ENCODE results near the gene ADAM20.
"Not testable (repeated sequence)": the region's sequence is repeated elsewhere in the genome, so short reads cannot be mapped to it uniquely, and the experiment has no call there.

Gene ADAM20

DNA sequence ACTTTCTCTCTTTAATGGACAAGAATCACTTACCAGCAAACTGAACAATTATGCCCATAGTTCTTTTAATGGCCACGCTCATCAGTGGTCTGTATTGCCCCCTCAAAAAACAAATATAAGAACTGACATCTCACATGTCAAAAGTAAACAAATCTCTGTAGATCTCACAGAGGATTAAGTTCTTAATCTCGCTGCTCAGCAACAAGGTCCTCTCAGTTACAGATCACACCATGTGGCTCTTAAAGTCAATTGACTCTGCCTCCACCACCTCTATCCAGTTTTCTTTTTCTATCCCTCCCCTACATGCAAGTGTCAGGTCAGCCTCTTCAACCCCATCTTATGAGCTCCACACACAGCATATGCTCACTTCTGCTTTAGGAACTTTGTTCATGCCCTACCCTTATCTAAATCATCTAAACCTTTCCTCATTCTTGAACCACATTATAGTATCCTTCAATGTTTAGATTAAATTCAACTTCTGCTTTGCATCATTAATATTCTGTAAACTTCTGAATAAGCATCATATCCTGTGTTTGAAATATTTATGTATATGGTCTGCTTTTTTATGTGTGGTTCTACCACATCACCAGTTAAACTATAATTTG is 7.2 kb downstream of the ADAM20 start:
- DNase-seq (ENCODE audit: low read depth, low spot score) = no peak
- TF ChIP-seq, protein P1, sequence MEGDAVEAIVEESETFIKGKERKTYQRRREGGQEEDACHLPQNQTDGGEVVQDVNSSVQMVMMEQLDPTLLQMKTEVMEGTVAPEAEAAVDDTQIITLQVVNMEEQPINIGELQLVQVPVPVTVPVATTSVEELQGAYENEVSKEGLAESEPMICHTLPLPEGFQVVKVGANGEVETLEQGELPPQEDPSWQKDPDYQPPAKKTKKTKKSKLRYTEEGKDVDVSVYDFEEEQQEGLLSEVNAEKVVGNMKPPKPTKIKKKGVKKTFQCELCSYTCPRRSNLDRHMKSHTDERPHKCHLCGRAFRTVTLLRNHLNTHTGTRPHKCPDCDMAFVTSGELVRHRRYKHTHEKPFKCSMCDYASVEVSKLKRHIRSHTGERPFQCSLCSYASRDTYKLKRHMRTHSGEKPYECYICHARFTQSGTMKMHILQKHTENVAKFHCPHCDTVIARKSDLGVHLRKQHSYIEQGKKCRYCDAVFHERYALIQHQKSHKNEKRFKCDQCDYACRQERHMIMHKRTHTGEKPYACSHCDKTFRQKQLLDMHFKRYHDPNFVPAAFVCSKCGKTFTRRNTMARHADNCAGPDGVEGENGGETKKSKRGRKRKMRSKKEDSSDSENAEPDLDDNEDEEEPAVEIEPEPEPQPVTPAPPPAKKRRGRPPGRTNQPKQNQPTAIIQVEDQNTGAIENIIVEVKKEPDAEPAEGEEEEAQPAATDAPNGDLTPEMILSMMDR (IDR thresholded peaks at IDR 0.05; ENCODE audit: insufficient read depth, low read length, missing control alignments) = no peak
- ChIA-PET POLR2A (no interaction called here), CTCF (no interaction called here)
- H3K4me3 ChIP-seq (ENCODE audit: low read depth, low read length) = no peak overlapping the region

DNA sequence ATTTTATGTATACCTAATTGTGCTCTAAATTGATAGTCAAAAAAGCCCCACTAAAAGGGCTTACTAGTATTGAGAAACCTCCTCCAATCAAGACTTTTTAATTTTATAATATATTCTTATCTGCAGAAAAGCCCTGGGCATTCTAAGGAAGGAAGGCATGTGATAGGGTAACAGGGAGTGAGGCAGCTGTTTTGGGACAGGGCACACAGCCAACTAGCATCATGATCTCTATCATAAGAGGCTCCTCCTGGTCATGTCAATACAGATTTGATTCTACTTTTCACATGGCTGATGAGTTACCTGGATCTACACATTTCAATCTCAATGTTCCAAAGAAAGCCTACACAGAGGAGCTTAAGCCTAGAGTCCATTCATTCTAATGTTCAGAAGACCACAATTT is 9.1 kb downstream of the ADAM20 start:
- TF ChIP-seq, protein P1 (IDR thresholded peaks at IDR 0.05; ENCODE audit: insufficient read depth, low read length, missing control alignments) = no peak
- ChIA-PET CTCF (no interaction called here), POLR2A (no interaction called here)

DNA sequence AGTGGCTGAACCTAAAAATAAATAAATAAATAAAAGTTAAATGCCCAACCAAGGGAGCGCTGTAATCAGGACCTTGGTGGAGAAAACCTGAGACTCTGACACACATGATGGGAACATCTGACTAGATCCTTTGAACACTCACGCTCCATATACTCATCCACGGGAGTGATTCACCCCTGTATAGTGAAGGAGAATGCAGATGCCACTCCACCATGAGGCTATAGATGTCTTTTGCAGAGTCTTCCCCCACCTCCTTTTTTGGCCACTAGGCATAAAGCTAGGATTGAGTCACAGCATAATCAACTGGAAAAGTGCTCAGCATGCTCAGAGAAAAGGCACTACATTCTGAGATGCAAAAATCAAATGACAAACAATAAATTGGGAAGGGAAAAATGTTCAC is 19.0 kb downstream of the ADAM20 start:
- TF ChIP-seq, protein P1 (IDR thresholded peaks at IDR 0.05; ENCODE audit: insufficient read depth, low read length, missing control alignments) = no peak
- CTCF ChIA-PET = no interaction called here
- DNase-seq (ENCODE audit: low read depth, low spot score) = no peak
- no peak overlapping the region for H3K4me3 ChIP-seq (ENCODE audit: low read depth, low read length)
- POLR2A ChIA-PET = interaction anchor here (0.6 kb wide), 1 partner anchor 84 kb away, joined by 3 read pairs; the partner anchor contains the start of gene MED6

More for the DNA sequence above, 9.1 kb downstream of the ADAM20 start:
- no peak overlapping the region for H3K4me3 ChIP-seq (ENCODE audit: low read depth, low read length)
- DNase-seq (ENCODE audit: low read depth, low spot score) = no peak

DNA sequence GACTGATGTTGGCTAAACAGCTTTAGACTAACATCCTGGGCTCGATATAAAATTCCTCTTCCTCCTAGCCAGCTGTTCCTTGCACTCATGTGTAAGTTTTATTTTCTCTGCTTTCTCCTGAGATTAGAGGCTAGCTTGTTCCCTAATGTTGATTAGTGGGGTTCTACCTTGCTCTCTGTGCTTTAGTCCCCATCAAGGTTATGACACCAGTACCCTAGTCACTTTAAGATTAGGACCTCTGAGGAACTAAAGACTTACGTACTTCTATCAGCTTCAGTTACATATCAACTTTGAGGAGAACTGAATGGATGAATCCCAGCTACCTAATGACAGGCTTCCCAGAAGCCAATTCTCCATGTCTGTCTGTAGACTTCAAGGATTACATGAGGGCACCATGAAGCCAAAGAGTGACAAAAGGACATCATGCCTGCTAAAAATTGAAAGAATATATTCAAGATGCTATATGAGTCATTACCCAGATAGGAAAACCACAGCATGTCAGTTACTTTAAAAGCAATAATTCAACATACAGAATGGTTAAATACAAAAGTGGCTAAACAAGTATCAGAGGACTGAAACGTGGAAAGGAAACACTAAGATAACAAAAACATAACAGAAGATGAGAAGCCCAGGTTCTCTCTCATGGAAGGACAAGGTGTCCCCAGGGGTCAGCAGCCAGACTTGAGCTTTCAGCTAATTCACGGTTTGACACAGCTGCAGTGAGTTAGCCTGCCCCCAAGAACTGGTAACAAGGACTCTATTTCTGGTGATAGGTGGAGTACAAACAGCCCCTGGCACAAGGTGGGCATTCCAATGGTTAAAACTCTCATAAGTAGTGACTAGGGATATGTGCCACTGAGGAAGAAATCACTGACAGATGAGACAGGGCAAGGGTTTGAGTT is 20.4 kb downstream of the ADAM20 start:
- DNase-seq (ENCODE audit: low read depth, low spot score) = no peak
- TF ChIP-seq, protein P1 (IDR thresholded peaks at IDR 0.05; ENCODE audit: insufficient read depth, low read length, missing control alignments) = no peak
- no peak overlapping the region for H3K4me3 ChIP-seq (ENCODE audit: low read depth, low read length)
- ChIA-PET POLR2A (no interaction called here), CTCF (no interaction called here)

DNA sequence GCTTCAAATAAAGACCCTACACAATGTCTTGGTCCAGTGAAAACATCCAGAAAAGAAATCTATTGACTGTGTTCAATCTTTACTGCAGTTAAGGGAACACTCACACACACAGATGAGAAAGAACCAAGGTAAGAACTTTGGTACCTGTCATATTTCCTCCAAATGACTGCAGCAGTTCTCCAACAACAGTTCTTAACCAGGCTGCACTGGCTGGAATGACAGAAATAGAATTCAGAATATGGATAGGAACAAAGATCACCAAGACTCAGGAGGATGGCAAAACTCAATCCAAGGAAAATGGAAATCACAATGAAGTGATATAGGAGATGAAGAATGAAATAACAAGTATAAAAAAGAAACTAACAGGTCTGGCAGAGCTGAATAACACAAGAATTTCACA is 36.6 kb downstream of the ADAM20 start:
- no peak overlapping the region for H3K4me3 ChIP-seq (ENCODE audit: low read depth, low read length)
- DNase-seq (ENCODE audit: low read depth, low spot score) = no peak
- ChIA-PET POLR2A (no interaction called here), CTCF (no interaction called here)
- TF ChIP-seq, protein P1 (IDR thresholded peaks at IDR 0.05; ENCODE audit: insufficient read depth, low read length, missing control alignments) = no peak

DNA sequence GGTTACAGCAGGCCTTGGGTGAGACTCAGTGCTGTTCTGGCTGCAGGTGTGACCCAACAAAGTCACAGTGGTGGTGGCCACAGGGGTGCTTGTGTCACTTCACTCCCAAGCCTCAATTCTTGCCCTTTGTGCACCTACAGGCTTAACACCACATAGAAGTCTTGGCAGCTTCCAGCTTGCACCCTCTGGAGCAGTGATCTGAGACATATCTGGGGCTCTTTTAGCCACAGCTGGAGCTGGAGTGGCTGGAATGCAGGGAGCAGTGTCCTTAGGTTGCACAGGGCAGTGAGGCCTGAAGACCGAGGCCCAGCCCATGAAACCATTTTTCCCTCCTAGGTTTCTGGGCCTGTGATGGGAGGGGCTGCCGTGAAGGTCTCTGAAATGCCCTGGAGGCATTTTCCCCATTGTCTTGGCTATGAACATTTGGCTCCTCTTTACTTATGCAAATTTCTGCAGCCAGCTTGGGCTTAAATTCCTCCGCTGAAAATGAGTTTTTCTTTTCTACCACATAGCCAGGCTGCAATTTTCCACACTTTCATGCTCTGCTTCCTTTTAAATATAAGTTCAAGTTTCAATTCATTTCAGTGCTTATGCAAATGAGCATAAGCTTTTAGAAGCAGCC is 45.1 kb downstream of the ADAM20 start:
- POLR2A ChIA-PET = no interaction called here
- H3K4me3 ChIP-seq (ENCODE audit: low read depth, low read length) = no peak overlapping the region
- TF ChIP-seq, protein P1 (IDR thresholded peaks at IDR 0.05; ENCODE audit: insufficient read depth, low read length, missing control alignments) = no peak
- CTCF ChIA-PET = no interaction called here
- no peak for DNase-seq (ENCODE audit: low read depth, low spot score)

DNA sequence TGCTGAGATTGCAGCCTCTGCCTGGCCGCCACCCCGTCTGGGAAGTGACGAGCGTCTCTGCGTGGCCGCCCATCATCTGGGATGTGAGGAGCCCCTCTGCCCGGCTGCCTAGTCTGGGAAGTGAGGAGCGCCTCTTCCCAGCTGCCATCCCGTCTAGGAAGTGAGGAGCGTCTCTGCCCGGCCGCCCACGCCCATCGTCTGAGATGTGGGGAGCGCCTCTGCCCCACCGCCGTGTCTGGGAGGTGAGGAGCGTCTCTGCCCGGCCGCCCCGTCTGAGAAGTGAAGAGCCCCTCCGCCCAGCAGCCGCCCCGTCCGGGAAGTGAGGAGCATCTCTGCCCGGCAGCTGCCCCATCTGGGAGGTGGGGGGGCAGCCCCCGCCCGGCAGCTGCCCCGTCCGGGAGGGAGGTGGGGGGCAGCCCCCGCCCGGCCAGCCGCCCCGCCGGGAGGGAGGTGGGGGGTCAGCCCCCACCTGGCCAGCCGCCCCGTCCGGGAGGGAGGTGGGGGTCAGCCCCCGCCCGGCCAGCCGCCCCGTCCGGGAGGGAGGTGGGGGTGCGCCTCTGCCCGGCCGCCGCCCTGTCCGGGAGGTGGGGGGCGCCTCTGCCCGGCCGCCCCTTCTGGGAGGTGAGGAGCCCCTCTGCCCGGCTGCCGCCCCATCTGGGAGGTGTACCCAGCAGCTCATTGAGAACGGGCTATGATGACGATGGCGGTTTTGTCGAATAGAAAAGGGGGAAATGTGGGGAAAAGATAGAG is 57.3 kb downstream of the ADAM20 start:
- CTCF ChIA-PET, POLR2A ChIA-PET: not testable (repeated sequence)

DNA sequence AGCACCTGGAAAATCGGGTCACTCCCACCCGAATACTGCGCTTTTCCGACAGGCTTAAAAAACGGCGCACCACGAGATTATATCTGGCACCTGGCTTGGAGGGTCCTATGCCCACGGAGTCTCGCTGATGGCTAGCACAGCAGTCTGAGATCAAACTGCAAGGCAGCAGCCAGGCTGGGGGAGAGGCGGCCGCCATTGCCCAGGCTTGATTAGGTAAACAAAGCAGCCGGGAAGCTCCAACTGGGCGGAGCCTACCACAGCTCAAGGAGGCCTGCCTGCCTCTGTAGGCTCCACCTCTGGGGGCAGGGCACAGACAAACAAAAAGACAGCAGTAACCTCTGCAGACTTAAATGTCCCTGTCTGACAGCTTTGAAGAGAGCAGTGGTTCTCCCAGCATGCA is 59.3 kb downstream of the ADAM20 start:
- CTCF ChIA-PET; H3K4me3 ChIP-seq (ENCODE audit: low read depth, low read length): not testable (repeated sequence)

More for the DNA sequence above, 57.3 kb downstream of the ADAM20 start:
- not testable (repeated sequence) for H3K4me3 ChIP-seq (ENCODE audit: low read depth, low read length); DNase-seq (ENCODE audit: low read depth, low spot score)

More for the DNA sequence above, 59.3 kb downstream of the ADAM20 start:
- DNase-seq (ENCODE audit: low read depth, low spot score); POLR2A ChIA-PET: not testable (repeated sequence)
